Body of pancreas (tissue), 4 donors: ENCODE results near the gene MSANTD3.

Source experiments
- CTCF ChIP-seq, 7 experiments: fragments of 450-650 bp in 4 of 7; fragments of 200-600 bp in 3 of 7; sonication (generic) in 3 of 7; IDR thresholded peaks; one replicate each; pipeline ENCODE4 v1.5.1; 2016 to 2019; ENCODE audit warnings: antibody characterized with exemption in 7 of 7
- POLR2A ChIP-seq, 3 donors: fragments of 450-650 bp; IDR thresholded peaks; one replicate each; pipeline ENCODE4 v1.6.1; 2016; ENCODE audit warnings: antibody characterized with exemption in 3 of 3, mild to moderate bottlenecking in 2 of 3

GRCh38 chr9:100499460-100499859, 72.5 kb downstream of the MSANTD3 start:
- TF ChIP-seq POLR2A (IDR thresholded peaks at IDR 0.05) (no peak), CTCF (IDR thresholded peaks at IDR 0.05) (no peak)
